Kidney epithelial cell (primary cell): ENCODE measurements around the gene KRTAP13-1. TPM values are rescaled to one million over a fixed set of nuclear protein-coding genes. Genes with fewer than 3 reads are reported as not detected.
A peak's percentile ranks its signal among the peaks of the same experiment; 100 is the strongest.

Experiments used
- DNase-seq: peaks from one replicate; pipeline ENCODE4 v3.0.0-alpha.2; 2010; ENCODE audit warnings: low read depth
- H3K27me3 ChIP-seq: 2 replicates; pipeline ENCODE4 v1.6.0; 2011; ENCODE audit warnings: low read length; ENCODE audit not compliant: control insufficient read depth, insufficient read depth
- H3K36me3 ChIP-seq: 2 replicates; pipeline ENCODE4 v1.5.1; 2011; ENCODE audit warnings: low read length; ENCODE audit not compliant: control insufficient read depth, insufficient read depth
- H3K4me3 ChIP-seq: 2 replicates; pipeline ENCODE4 v1.5.1; 2011; ENCODE audit warnings: low read depth, mild to moderate bottlenecking, control low read depth, low read length
- CTCF ChIP-seq: IDR thresholded peaks from 2 replicates; pipeline ENCODE4 v1.5.1; 2011; ENCODE audit warnings: mild to moderate bottlenecking, moderate library complexity, low read length, control low read depth, inconsistent platforms; ENCODE audit not compliant: insufficient read depth, poor library complexity, severe bottlenecking
- total RNA-seq: library from RNA; depleted of rRNA; stranded (reverse); fragments of >200 nt; gene quantifications from 2 replicates; pipeline ENCODE4 v1.2.3, GENCODE V29; 2015

The KRTAP13-1 gene
- total RNA-seq, 1 donor from 2014 or later, result not detected

DNA sequence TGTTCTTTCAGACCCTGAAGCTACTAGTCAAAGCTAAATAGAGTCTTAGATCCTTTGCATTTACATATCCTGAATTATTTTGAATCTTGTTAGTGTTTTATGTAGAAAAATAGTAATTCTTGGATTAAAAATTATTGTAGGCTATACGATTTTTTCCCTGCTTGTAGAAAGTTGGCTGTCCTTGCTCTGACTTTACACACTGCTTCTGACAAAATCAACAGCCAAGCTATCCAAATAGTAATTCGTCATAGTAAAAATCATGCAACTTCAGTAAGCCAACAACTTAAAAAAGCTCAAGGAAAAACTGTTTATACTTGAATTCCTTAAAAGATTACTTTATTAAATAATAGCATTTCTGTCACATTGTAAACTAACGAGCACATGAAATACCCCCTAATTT lies 39.9 kb upstream of the KRTAP13-1 start:
- Histone ChIP-seq H3K4me3 (no peak overlapping the region), H3K36me3 (no peaks in the 10 kb centered on the region), H3K27me3 (no peaks in the 10 kb centered on the region)
- DNase-seq, result no peak
- TF ChIP-seq CTCF, result no peak

GRCh38 chr21:30372139-30372770 lies 23.6 kb upstream of the KRTAP13-1 start, which contains the start of gene KRTAP13-2:
Gene KRTAP13-2, minus strand, starts transcription at chr21:30372271. Its CDS starts 58 bp downstream, at chr21:30372213.
- DNase-seq, result no peak
- H3K27me3 ChIP-seq, result no peaks in the 10 kb centered on the region
- no peak for TF ChIP-seq CTCF
- no peaks in the 10 kb centered on the region for H3K36me3 ChIP-seq
- no peak within 1 kb of the TSS for H3K4me3 ChIP-seq

DNA sequence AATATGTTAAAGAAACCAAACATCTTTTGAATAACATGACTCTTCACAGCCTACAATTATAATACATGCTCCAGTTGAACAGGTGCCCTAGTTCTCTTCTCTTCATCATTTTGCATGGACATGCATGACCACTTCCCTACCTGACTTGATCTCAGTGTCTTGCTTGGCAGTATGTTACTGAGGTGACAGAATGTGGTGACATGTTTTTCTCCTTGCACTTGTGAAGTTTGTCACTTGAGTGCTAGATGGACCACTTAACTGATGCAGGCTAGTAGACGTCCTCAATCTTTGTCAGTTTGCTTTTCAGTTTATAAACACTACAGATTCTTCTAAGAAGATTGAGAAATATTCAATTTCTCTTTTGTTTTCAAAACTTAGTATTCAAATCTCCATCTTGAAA lies 13.6 kb upstream of the KRTAP13-1 start:
- Histone ChIP-seq H3K36me3 (no peaks in the 10 kb centered on the region), H3K4me3 (no peak overlapping the region), H3K27me3 (no peaks in the 10 kb centered on the region)
- no peak for DNase-seq
- TF ChIP-seq CTCF, result no peak

DNA sequence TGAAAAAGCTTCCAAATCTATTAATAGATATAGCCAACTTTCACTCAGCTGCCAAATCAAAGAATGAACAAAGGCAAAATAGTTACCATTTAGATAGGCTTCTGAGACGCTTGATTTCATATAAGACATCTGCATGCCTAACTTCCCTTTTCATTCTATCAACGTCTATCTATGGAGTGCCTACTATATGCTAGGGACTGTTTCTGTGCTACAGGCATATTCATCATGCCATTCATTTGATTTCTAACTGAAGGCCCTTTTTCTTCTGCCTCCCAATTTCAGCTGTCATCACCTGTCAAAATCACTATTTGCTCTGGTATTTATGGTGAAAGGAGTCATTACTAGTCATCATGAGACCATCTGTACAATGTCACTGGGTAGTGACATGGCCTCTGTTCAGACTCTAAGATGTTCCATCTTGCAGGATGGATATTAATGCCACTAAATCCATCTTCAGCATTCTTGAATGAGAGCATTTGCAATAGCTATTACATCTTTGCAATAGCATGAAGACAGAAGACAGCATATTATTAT lies 4.3 kb upstream of the KRTAP13-1 start:
- no peaks in the 10 kb centered on the region for H3K27me3 ChIP-seq
- H3K4me3 ChIP-seq, result no peak overlapping the region
- no peak for TF ChIP-seq CTCF
- DNase-seq, result no peak
- H3K36me3 ChIP-seq, result no peaks in the 10 kb centered on the region

DNA sequence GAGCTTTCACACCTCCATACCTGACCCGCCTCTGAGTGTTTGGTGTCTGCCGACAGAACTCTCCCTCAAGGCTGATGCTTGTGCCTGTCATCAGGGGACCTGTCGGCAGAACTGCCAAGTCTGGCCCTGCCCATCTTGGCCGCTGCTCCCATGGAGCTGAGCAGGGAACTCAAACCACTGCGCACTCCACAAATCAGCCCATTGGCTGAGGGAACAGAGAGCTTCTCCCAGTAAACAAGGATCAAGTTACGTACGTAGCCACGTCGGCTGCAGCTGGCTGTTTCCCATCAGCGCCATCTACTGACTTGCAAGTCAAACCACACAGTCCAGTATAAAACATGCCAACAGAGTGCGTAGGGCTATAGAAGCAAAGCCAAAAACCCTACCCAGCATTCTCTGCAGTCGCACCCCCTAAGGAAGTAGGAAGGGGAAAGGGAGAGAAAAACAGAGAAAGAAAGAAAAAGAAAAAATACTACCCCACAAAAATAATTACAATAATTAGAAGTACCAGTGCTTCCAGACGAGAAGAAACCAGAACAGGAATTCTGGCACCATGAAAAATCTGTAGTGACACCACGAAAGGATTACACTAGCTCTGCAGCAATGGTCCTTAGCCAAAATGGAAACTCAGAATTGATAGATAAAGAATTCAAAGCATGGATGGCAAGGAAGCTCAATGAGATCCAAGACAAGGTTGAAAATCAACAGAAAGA lies 13.1 kb downstream of the KRTAP13-1 start:
- no peaks in the 10 kb centered on the region for H3K36me3 ChIP-seq
- DNase-seq, result peak; percentile 35
- TF ChIP-seq CTCF, result peak; percentile 77
- H3K4me3 ChIP-seq, result no peak overlapping the region
- H3K27me3 ChIP-seq, result no peaks in the 10 kb centered on the region
